ENCODE measurements around the gene INS.

DNA sequence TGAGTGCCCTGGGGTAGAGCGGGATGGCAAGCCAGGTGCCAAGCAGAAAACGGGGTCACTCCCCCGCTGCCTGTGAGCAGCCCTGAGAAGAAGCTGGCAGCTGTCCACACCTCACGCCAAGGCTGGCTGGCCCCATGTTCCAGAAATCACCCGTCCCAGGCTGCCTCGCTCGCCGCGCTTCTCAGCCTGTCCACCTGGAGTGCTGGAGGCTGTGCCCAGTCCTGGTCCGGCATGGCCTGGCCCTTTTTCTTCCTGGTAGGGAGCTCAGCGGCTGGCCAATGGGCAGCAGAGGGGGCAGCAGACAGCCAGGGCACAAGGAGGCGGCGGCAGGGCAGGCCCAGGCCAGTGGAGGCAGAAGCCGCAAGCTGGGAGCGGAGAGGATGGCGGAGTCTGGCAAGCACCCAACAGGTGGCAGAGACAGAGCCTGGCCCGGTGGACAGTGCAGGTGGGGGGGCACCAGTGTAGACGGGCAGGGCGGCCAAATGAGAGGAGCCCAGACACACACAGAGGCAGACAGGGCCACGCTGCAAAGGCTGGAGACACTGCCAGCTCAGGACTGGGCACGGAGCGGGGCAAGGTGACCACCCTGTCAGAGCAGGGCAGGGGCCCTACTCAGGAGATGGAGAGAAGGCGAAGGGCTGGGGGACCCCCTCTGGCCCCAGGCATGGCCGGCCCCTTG lies 47.8 kb upstream of the INS start:
- TF ChIP-seq, protein P1, sequence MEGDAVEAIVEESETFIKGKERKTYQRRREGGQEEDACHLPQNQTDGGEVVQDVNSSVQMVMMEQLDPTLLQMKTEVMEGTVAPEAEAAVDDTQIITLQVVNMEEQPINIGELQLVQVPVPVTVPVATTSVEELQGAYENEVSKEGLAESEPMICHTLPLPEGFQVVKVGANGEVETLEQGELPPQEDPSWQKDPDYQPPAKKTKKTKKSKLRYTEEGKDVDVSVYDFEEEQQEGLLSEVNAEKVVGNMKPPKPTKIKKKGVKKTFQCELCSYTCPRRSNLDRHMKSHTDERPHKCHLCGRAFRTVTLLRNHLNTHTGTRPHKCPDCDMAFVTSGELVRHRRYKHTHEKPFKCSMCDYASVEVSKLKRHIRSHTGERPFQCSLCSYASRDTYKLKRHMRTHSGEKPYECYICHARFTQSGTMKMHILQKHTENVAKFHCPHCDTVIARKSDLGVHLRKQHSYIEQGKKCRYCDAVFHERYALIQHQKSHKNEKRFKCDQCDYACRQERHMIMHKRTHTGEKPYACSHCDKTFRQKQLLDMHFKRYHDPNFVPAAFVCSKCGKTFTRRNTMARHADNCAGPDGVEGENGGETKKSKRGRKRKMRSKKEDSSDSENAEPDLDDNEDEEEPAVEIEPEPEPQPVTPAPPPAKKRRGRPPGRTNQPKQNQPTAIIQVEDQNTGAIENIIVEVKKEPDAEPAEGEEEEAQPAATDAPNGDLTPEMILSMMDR (IDR thresholded peaks at IDR 0.05), result no peak
- TF ChIP-seq EP300 (IDR thresholded peaks at IDR 0.05) (no peak), POLR2A (IDR thresholded peaks at IDR 0.05) (no peak)
